ENCODE data around the gene URB2. TPM values are rescaled to one million over a fixed set of nuclear protein-coding genes. Genes with fewer than 3 reads are reported as not detected.
"Not testable (repeated sequence)": the region's sequence is repeated elsewhere in the genome, so short reads cannot be mapped to it uniquely, and the experiment has no call there.

The URB2 gene
- total RNA-seq, 4 donors from 2014 or later = 8.5 to 60.2 (median 17.1) TPM

DNA sequence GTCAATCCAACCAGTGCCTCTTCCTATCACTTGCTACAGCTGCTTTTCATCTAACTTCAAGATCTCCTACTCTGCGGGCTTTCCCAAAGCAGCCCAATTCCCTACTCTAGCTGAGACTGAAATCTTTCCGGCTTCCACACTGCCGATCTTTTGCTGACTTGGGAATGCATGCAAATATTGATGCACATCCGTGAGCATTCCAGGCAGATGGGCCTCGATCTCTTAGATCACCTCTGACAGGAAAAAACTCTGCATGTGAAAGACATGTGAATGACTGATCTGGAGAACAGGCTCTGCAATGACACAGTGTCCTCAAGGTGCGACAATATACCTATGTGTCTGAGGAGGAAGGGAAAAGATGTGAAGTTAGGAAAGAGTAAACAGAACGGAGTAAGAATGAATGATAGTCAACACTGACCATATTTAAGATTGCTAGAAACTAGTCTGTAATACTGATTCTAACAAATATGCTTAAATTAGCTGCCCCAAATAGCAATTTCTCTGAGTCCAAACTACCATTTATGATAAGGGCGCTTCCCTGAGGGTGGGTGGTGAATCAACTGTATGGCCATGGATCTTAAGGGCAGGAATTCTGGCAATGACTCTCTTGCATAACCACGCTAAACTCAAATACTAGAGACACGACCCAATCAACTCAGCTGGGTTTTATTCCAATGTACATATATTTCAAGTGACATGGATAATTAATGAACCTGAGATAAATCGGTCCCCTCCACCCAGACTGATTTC, 8.5 kb upstream of the URB2 start:
- TF ChIP-seq, protein P1, sequence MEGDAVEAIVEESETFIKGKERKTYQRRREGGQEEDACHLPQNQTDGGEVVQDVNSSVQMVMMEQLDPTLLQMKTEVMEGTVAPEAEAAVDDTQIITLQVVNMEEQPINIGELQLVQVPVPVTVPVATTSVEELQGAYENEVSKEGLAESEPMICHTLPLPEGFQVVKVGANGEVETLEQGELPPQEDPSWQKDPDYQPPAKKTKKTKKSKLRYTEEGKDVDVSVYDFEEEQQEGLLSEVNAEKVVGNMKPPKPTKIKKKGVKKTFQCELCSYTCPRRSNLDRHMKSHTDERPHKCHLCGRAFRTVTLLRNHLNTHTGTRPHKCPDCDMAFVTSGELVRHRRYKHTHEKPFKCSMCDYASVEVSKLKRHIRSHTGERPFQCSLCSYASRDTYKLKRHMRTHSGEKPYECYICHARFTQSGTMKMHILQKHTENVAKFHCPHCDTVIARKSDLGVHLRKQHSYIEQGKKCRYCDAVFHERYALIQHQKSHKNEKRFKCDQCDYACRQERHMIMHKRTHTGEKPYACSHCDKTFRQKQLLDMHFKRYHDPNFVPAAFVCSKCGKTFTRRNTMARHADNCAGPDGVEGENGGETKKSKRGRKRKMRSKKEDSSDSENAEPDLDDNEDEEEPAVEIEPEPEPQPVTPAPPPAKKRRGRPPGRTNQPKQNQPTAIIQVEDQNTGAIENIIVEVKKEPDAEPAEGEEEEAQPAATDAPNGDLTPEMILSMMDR (IDR thresholded peaks at IDR 0.05) = no peak
- no peak for ATAC-seq (ENCODE audit: low FRiP score)
- DNase-seq (ENCODE audit: low spot score) = no peak

- DNase-seq (ENCODE audit: low spot score) = no peak
- TF ChIP-seq, protein P1 (IDR thresholded peaks at IDR 0.05) = no peak
- no peak for ATAC-seq (ENCODE audit: low FRiP score)
Observed at GRCh38 chr1:229619002-229619401, 7.0 kb upstream of the URB2 start.

DNA sequence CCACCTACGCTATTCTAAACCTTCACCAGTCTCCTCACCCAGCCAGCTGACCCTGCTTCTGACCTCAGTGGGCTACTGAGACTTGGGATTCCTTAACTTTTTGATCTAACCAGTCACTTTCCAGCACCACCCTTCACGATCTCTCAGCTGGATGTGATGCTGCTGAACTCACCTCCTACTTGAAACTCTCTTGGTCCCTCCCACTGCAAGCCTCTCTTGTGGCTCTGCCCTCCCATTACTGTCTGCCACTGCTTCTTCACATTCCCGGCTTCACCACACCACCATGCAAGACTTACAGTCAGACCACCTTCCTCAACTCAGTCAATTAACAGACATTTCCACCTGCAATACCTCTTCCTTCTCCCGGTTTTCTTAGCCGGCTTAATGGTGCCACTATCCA, 6.4 kb upstream of the URB2 start:
- TF ChIP-seq, protein P1 (IDR thresholded peaks at IDR 0.05) = no peak
- DNase-seq (ENCODE audit: low spot score) (no peak), ATAC-seq (ENCODE audit: low FRiP score) (no peak)

- TF ChIP-seq, protein P1 (IDR thresholded peaks at IDR 0.05) = no peak
- no peak for DNase-seq (ENCODE audit: low spot score)
- ATAC-seq (ENCODE audit: low FRiP score) = no peak
Observed at GRCh38 chr1:229620876-229621275, 5.2 kb upstream of the URB2 start.

DNA sequence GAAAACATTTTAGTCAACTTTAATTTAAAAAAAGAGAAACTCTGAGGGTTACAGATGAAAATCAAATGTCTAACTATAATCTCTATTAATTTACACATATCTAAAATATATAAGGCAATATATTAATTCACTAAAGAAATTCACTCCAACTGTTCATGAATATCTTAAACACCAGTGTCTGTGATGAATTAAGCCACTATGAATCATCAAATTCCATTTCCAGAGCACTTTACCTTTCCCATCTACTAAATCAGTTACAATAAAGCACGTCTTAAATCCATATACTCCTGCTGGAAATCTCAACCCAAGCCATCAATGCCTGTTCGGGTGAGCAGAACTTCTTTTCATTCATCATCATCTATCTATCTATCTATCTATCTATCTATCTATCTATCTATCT, 4.4 kb upstream of the URB2 start:
- DNase-seq (ENCODE audit: low spot score) = no peak
- ATAC-seq (ENCODE audit: low FRiP score) = no peak
- TF ChIP-seq, protein P1 (IDR thresholded peaks at IDR 0.05) = no peak

- DNase-seq (ENCODE audit: low spot score); ATAC-seq (ENCODE audit: low FRiP score): not testable (repeated sequence)
Observed at GRCh38 chr1:229622641-229623120, 3.4 kb upstream of the URB2 start.

DNA sequence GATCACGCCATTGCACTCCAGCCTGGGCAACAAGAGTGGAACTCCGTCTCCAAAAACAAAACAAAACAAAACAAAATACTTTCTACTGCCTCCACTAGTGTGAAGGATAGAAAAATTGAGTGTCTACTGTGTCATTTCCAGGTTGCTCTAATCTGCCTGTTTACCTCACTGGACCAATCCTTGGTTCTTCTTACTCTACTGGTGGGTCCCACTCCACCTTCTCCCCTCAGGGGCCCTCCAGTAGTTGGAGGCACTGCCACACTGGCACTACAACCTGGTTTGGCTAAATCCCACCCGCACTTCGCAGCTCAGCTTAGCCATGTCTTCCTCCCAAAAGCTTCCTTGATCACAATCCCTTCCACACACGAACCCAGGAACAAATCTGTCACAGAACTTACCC, 2.8 kb upstream of the URB2 start:
- ATAC-seq (ENCODE audit: low FRiP score) (no peak), DNase-seq (ENCODE audit: low spot score) (no peak)
- TF ChIP-seq, protein P1 (IDR thresholded peaks at IDR 0.05) = no peak

Data from omental fat pad (tissue), 4 donors.